ENCODE data around the gene PNPLA3. TPM values are rescaled to one million over a fixed set of nuclear protein-coding genes. Genes with fewer than 3 reads are reported as not detected.

PNPLA3 gene
- total and polyA plus RNA-seq, 2 donors from 2014 or later, result 0.54 to 1.2 TPM

DNA sequence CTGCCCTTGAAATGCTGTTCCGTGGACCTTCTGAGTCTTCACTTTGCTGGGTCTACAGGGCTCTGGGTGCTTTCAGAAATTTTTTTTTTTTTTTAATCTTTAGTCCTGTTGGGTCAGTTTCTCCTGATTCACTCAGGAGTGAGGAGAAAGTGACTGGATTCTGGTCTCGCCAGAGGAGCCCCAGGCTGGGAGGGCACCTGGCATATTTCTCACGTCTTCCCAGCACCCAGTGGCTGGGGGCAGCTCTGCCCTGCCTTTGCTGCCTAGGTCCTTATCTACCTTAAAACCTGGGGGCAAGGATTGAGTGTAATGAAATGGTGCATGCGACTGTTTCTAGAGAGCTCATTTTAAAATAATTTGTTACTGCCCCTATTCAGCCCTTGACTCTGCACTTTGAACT, 55.0 kb downstream of the PNPLA3 start:
- DNase-seq (no peak), FAIRE-seq (no peak)
- no peak overlapping the region for H3K4me3 ChIP-seq (ENCODE audit: low read length in 3 of 3)
- TF ChIP-seq, protein P1, sequence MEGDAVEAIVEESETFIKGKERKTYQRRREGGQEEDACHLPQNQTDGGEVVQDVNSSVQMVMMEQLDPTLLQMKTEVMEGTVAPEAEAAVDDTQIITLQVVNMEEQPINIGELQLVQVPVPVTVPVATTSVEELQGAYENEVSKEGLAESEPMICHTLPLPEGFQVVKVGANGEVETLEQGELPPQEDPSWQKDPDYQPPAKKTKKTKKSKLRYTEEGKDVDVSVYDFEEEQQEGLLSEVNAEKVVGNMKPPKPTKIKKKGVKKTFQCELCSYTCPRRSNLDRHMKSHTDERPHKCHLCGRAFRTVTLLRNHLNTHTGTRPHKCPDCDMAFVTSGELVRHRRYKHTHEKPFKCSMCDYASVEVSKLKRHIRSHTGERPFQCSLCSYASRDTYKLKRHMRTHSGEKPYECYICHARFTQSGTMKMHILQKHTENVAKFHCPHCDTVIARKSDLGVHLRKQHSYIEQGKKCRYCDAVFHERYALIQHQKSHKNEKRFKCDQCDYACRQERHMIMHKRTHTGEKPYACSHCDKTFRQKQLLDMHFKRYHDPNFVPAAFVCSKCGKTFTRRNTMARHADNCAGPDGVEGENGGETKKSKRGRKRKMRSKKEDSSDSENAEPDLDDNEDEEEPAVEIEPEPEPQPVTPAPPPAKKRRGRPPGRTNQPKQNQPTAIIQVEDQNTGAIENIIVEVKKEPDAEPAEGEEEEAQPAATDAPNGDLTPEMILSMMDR (IDR thresholded peaks at IDR 0.05; ENCODE audit: borderline replicate concordance, extremely low read depth, insufficient read depth), result no peak
- H3K36me3 ChIP-seq (ENCODE audit: control insufficient read depth in 2 of 3, insufficient read depth in 3 of 3, low read length in 3 of 3), result peaks cover under 1 to 55% (median 41%) of the 10 kb centered on the region in 3 donors
- H3K27ac ChIP-seq (ENCODE audit: low read depth in 2 of 2, low read length in 2 of 2), result no peak overlapping the region
- no peaks in the 10 kb centered on the region for H3K9me3 ChIP-seq (ENCODE audit: control insufficient read depth in 2 of 3, insufficient read depth in 1 of 3, low read length in 3 of 3)
- no peak overlapping the region for H3K9ac ChIP-seq (ENCODE audit: low read length in 3 of 3)
- no peaks in the 10 kb centered on the region for H3K27me3 ChIP-seq (ENCODE audit: control insufficient read depth, insufficient read depth, low read length)
- intact Hi-C loops (cut with DNase I), result no loop called here
- no peaks in the 10 kb centered on the region for H3K4me1 ChIP-seq (ENCODE audit: control insufficient read depth in 2 of 3, insufficient read depth in 2 of 3, low read depth in 1 of 3, low read length in 3 of 3)

DNA sequence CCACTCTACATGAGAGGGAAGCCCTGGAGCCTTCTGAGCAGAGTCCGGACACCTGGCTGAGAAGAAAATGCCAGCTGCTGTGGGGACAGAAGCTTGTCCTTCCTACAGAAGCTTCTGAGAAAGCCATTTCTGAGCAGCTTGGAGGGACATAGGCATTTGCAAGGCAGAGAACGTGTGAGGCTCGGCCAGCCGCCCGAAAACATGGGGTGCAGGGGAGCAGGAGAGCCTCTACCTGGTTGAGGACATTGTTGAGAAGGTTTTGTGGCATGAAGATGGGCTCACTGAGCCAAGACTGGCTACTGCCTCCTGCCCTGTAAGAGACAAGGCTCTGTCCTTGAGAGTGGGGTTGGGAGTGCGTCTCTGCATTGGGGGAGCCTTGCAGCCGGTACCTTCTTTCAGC, 57.0 kb downstream of the PNPLA3 start:
- H3K4me3 ChIP-seq (ENCODE audit: low read length in 3 of 3), result no peak overlapping the region
- no peaks in the 10 kb centered on the region for H3K4me1 ChIP-seq (ENCODE audit: control insufficient read depth in 2 of 3, insufficient read depth in 2 of 3, low read depth in 1 of 3, low read length in 3 of 3)
- FAIRE-seq, result no peak
- H3K27ac ChIP-seq (ENCODE audit: low read depth in 2 of 2, low read length in 2 of 2), result no peak overlapping the region
- TF ChIP-seq, protein P1 (IDR thresholded peaks at IDR 0.05; ENCODE audit: borderline replicate concordance, extremely low read depth, insufficient read depth), result no peak
- peaks cover 5 to 49% (median 42%) of the 10 kb centered on the region in 3 donors for H3K36me3 ChIP-seq (ENCODE audit: control insufficient read depth in 2 of 3, insufficient read depth in 3 of 3, low read length in 3 of 3)
- H3K9me3 ChIP-seq (ENCODE audit: control insufficient read depth in 2 of 3, insufficient read depth in 1 of 3, low read length in 3 of 3), result no peaks in the 10 kb centered on the region
- DNase-seq, result no peak
- intact Hi-C loops (cut with DNase I), result no loop called here
- no peaks in the 10 kb centered on the region for H3K27me3 ChIP-seq (ENCODE audit: control insufficient read depth, insufficient read depth, low read length)
- H3K9ac ChIP-seq (ENCODE audit: low read length in 3 of 3), result no peak overlapping the region

DNA sequence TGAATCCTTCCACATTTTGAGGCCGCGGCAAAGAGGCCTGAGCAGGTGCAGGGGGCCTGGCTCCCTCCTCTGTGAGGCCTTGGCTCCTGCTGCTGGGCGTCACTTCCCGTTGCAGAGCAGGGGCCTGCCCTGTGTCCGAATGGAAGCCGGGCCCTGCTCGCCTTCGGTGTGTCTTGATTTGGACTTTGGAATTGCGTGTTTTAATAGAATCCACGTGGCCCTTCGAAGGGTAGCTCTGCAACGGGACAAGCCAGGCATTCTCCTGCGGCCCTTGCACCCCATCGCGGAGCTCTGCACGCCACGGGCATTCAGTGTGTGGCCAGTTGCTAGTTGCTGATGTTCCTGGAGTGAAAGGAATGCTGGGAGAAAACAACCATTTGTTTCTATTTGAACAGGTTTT, 57.4 kb downstream of the PNPLA3 start:
- Histone ChIP-seq H3K27me3 (ENCODE audit: control insufficient read depth, insufficient read depth, low read length) (no peaks in the 10 kb centered on the region), H3K9me3 (ENCODE audit: control insufficient read depth in 2 of 3, insufficient read depth in 1 of 3, low read length in 3 of 3) (no peaks in the 10 kb centered on the region), H3K4me1 (ENCODE audit: control insufficient read depth in 2 of 3, insufficient read depth in 2 of 3, low read depth in 1 of 3, low read length in 3 of 3) (no peaks in the 10 kb centered on the region), H3K36me3 (ENCODE audit: control insufficient read depth in 2 of 3, insufficient read depth in 3 of 3, low read length in 3 of 3) (peaks cover 5 to 45% (median 38%) of the 10 kb centered on the region in 3 donors), H3K27ac (ENCODE audit: low read depth in 2 of 2, low read length in 2 of 2) (no peak overlapping the region), H3K4me3 (ENCODE audit: low read length in 3 of 3) (no peak overlapping the region), H3K9ac (ENCODE audit: low read length in 3 of 3) (no peak overlapping the region)
- TF ChIP-seq, protein P1 (IDR thresholded peaks at IDR 0.05; ENCODE audit: borderline replicate concordance, extremely low read depth, insufficient read depth), result no peak
- no peak for DNase-seq
- no peak for FAIRE-seq
- intact Hi-C loops (cut with DNase I), result no loop called here

DNA sequence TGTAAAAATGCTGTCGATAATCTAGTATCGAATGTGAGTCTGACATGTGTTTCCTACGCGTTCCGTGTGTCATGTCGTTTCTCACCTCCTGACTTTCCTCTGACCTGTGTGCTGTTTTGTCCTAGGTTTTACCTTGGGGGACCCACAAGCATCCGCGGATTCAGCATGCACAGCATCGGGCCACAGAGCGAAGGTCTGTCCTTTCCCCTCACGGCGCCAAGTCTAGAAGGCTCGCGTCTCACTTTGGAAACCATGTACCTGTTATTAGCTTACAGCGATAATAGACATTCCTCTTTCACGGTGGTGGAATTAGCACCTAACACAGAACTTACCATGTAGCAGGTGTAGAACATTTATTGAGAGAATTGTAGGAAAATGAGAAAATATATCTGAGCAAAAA, 60.2 kb downstream of the PNPLA3 start:
- Histone ChIP-seq H3K27me3 (ENCODE audit: control insufficient read depth, insufficient read depth, low read length) (no peaks in the 10 kb centered on the region), H3K4me1 (ENCODE audit: control insufficient read depth in 2 of 3, insufficient read depth in 2 of 3, low read depth in 1 of 3, low read length in 3 of 3) (no peaks in the 10 kb centered on the region), H3K4me3 (ENCODE audit: low read length in 3 of 3) (no peak overlapping the region), H3K9ac (ENCODE audit: low read length in 3 of 3) (no peak overlapping the region), H3K9me3 (ENCODE audit: control insufficient read depth in 2 of 3, insufficient read depth in 1 of 3, low read length in 3 of 3) (no peaks in the 10 kb centered on the region), H3K36me3 (ENCODE audit: control insufficient read depth in 2 of 3, insufficient read depth in 3 of 3, low read length in 3 of 3) (peaks cover 6 to 35% (median 34%) of the 10 kb centered on the region in 3 donors), H3K27ac (ENCODE audit: low read depth in 2 of 2, low read length in 2 of 2) (no peak overlapping the region)
- FAIRE-seq (no peak), DNase-seq (no peak)
- TF ChIP-seq, protein P1 (IDR thresholded peaks at IDR 0.05; ENCODE audit: borderline replicate concordance, extremely low read depth, insufficient read depth), result no peak
- intact Hi-C loops (cut with DNase I), result no loop called here

Measured in kidney (tissue), 14 donors.